Gastrocnemius medialis (tissue), 4 donors: ENCODE results near the gene TMEM132C. TPM values are rescaled to one million over a fixed set of nuclear protein-coding genes. Genes with fewer than 3 reads are reported as not detected.

ENCODE experiments used
- ATAC-seq, 2 donors: fragments of 150-250 bp; one replicate each; pipeline ENCODE4 v1.9.1; 2016
- DNase-seq, 2 donors: peaks; one replicate each; pipeline ENCODE4 v3.0.0-alpha.2; 2019
- H3K27ac ChIP-seq, 4 donors: fragments of 200-600 bp; sonication (generic); 1 replicate in 1 of 4; 2 replicates in 3 of 4; pipeline ENCODE4 v1.5.1; 2016 to 2018; ENCODE audit warnings: mild to moderate bottlenecking in 2 of 4, moderate library complexity in 1 of 4
- H3K27me3 ChIP-seq, 3 donors: fragments of 200-600 bp; sonication (generic) in 2 of 3; 1 replicate in 1 of 3; 2 replicates in 2 of 3; pipeline versions ENCODE4 v1.5.1 to v1.6.0; 2016 to 2019; ENCODE audit warnings: mild to moderate bottlenecking in 1 of 3, moderate library complexity in 1 of 3
- H3K36me3 ChIP-seq, 2 donors: fragments of 200-600 bp; sonication (generic) in 1 of 2; one replicate each; pipeline ENCODE4 v1.5.1; 2017 to 2018
- H3K4me1 ChIP-seq, 2 donors: fragments of 200-600 bp; sonication (generic) in 1 of 2; one replicate each; pipeline ENCODE4 v1.5.1; 2016 to 2017; ENCODE audit warnings: mild to moderate bottlenecking in 2 of 2
- H3K4me3 ChIP-seq, 4 donors: fragments of 200-600 bp; sonication (generic) in 3 of 4; 1 replicate in 1 of 4; 2 replicates in 3 of 4; pipeline ENCODE4 v1.5.1; 2016 to 2019; ENCODE audit warnings: mild to moderate bottlenecking in 2 of 4
- H3K9me3 ChIP-seq, 3 donors: fragments of 200-600 bp; sonication (generic) in 2 of 3; 1 replicate in 1 of 3; 2 replicates in 2 of 3; pipeline ENCODE4 v1.5.1; 2016 to 2019
- CTCF ChIP-seq, 5 experiments: fragments of 450-650 bp in 3 of 5; fragments of 200-600 bp in 2 of 5; sonication (generic) in 2 of 5; IDR thresholded peaks in 4 of 5; conservative IDR thresholded peaks in 1 of 5; 1 replicate in 4 of 5; 2 replicates in 1 of 5; pipeline ENCODE4 v1.5.1; 2016 to 2019; ENCODE audit warnings: antibody characterized with exemption in 5 of 5, mild to moderate bottlenecking in 3 of 5, moderate library complexity in 3 of 5
- POLR2A ChIP-seq, 2 donors: fragments of 450-650 bp; IDR thresholded peaks; one replicate each; pipeline ENCODE4 v1.6.1; 2017; ENCODE audit warnings: antibody characterized with exemption in 2 of 2, mild to moderate bottlenecking in 2 of 2, moderate library complexity in 2 of 2
- in situ Hi-C, 4 donors: fragments of 200-750 bp; cut with MboI; loops; one replicate each; pipeline versions ENCODE4 v1.15.0 to v1.8.0; 2017; ENCODE audit warnings: low sequenced_read_pairs in 4 of 4
- intact Hi-C: fragments of 100-400 bp; cut with DNase I; formaldehyde crosslinking; loops from one replicate; pipeline ENCODE4 v1.15.1; 2023; ENCODE audit warnings: low total_unique reads
- total RNA-seq, 4 donors: library from RNA; depleted of rRNA; stranded (reverse); fragments of >200 nt; gene quantifications; one replicate each; pipeline versions ENCODE4 v1.1.0 to v1.2.3, GENCODE V29; 2016

TMEM132C gene
- total RNA-seq, 4 donors from 2014 or later: 0.24 to 0.82 (median 0.68) TPM

- in situ Hi-C loops (no loop called here), intact Hi-C loops (no loop called here)
- Histone ChIP-seq H3K36me3 (no peaks in the 10 kb centered on the region), H3K9me3 (no peaks in the 10 kb centered on the region), H3K4me1 (no peaks in the 10 kb centered on the region), H3K4me3 (no peak overlapping the region), H3K27me3 (no peaks in the 10 kb centered on the region), H3K27ac (no peak overlapping the region)
- no peak for TF ChIP-seq POLR2A (IDR thresholded peaks at IDR 0.05)
- no peak for TF ChIP-seq CTCF (IDR thresholded peaks at IDR 0.05 in 4 of 5, conservative IDR thresholded peaks at IDR 0.05 in 1 of 5)
- ATAC-seq: no peak
- no peak for DNase-seq
Observed at GRCh38 chr12:128318946-128319345, 52.0 kb downstream of the TMEM132C start.

GRCh38 chr12:128322341-128322740 is 55.4 kb downstream of the TMEM132C start:
- H3K27me3 ChIP-seq: peaks cover 0 to 3% (median 0%) of the 10 kb centered on the region in 3 donors
- no peaks in the 10 kb centered on the region for H3K9me3 ChIP-seq
- ATAC-seq (no peak), DNase-seq (no peak)
- no peak overlapping the region for H3K4me3 ChIP-seq
- no peaks in the 10 kb centered on the region for H3K36me3 ChIP-seq
- no peak overlapping the region for H3K27ac ChIP-seq
- no peaks in the 10 kb centered on the region for H3K4me1 ChIP-seq
- intact Hi-C loops (no loop called here), in situ Hi-C loops (no loop called here)
- TF ChIP-seq CTCF (IDR thresholded peaks at IDR 0.05 in 4 of 5, conservative IDR thresholded peaks at IDR 0.05 in 1 of 5) (no peak), POLR2A (IDR thresholded peaks at IDR 0.05) (no peak)

GRCh38 chr12:128323145-128323920 is 56.4 kb downstream of the TMEM132C start:
- Histone ChIP-seq H3K36me3 (no peaks in the 10 kb centered on the region), H3K27me3 (peaks cover 0 to 3% (median 0%) of the 10 kb centered on the region in 3 donors), H3K9me3 (no peaks in the 10 kb centered on the region), H3K4me3 (no peak overlapping the region), H3K4me1 (no peaks in the 10 kb centered on the region), H3K27ac (no peak overlapping the region)
- TF ChIP-seq POLR2A (IDR thresholded peaks at IDR 0.05) (no peak), CTCF (IDR thresholded peaks at IDR 0.05 in 4 of 5, conservative IDR thresholded peaks at IDR 0.05 in 1 of 5) (no peak)
- intact Hi-C loops: no loop called here
- DNase-seq: no peak
- ATAC-seq: no peak
- in situ Hi-C loops: no loop called here

GRCh38 chr12:128325646-128326045 is 58.7 kb downstream of the TMEM132C start:
- intact Hi-C loops: no loop called here
- no peak for ATAC-seq
- in situ Hi-C loops: no loop called here
- DNase-seq: no peak
- Histone ChIP-seq H3K4me1 (no peaks in the 10 kb centered on the region), H3K27me3 (peaks cover 0 to 3% (median 0%) of the 10 kb centered on the region in 3 donors), H3K9me3 (no peaks in the 10 kb centered on the region), H3K4me3 (no peak overlapping the region), H3K36me3 (no peaks in the 10 kb centered on the region), H3K27ac (no peak overlapping the region)
- TF ChIP-seq POLR2A (IDR thresholded peaks at IDR 0.05) (no peak), CTCF (IDR thresholded peaks at IDR 0.05 in 4 of 5, conservative IDR thresholded peaks at IDR 0.05 in 1 of 5) (no peak)
